Left lung (tissue), 10 donors: ENCODE measurements around the gene CDH4. TPM values are rescaled to one million over a fixed set of nuclear protein-coding genes. Genes with fewer than 3 reads are reported as not detected.

Experiments used
- ATAC-seq: fragments of 200-7000 bp; cut with Tn5 transposase; one replicate; pipeline ENCODE4 v1.9.1; 2020; ENCODE audit warnings: moderate library complexity
- DNase-seq, 4 donors: peaks; one replicate each; pipeline ENCODE4 v3.0.0-alpha.2; 2013 to 2020
- H3K27ac ChIP-seq, 2 donors: fragments of 200-600 bp; sonication (generic) in 1 of 2; one replicate each; pipeline versions ENCODE4 v1.5.0 to v1.8.0; 2020 to 2021
- H3K27me3 ChIP-seq, 2 donors: fragments of 200-600 bp; sonication (generic) in 1 of 2; one replicate each; pipeline versions ENCODE4 v1.5.0 to v1.8.0; 2020 to 2021
- H3K36me3 ChIP-seq, 2 donors: fragments of 200-600 bp; sonication (generic) in 1 of 2; one replicate each; pipeline versions ENCODE4 v1.5.0 to v1.8.0; 2020 to 2021
- H3K4me1 ChIP-seq, 2 donors: fragments of 200-600 bp; one replicate each; pipeline ENCODE4 v1.8.0; 2021
- H3K4me3 ChIP-seq, 2 donors: fragments of 200-600 bp; sonication (generic) in 1 of 2; one replicate each; pipeline versions ENCODE4 v1.5.0 to v1.8.0; 2020 to 2021; ENCODE audit warnings: mild to moderate bottlenecking in 1 of 2
- H3K9me3 ChIP-seq, 2 donors: fragments of 200-600 bp; sonication (generic) in 1 of 2; one replicate each; pipeline versions ENCODE4 v1.5.0 to v1.8.0; 2020 to 2021
- intact Hi-C, 2 donors: fragments of 100-400 bp; cut with DNase I; formaldehyde crosslinking; loops; one replicate each; pipeline versions ENCODE4 v1.11.2 to v1.14.2; 2022
- polyA plus RNA-seq, 6 donors: library from polyadenylated mRNA; unstranded; fragments of 120-200 nt; gene quantifications; one replicate each; pipeline ENCODE4 v1.2.1, GENCODE V29; 2013; ENCODE audit not compliant: insufficient read length in 6 of 6
- total RNA-seq, 2 donors: library from RNA; stranded (reverse); fragmentation: NEBNext Ultra II Directional; extraction: Animal tissue kit (Norgen Biotek cat#: 25700); gene quantifications; one replicate each; pipeline ENCODE4 v1.2.1, GENCODE V29; 2021
- TF ChIP-seq, protein P1 (sequence below), 2 donors: fragments of 200-600 bp; sonication (generic) in 1 of 2; IDR thresholded peaks; one replicate each; pipeline versions ENCODE4 v1.5.0 to v1.8.0; 2021; ENCODE audit warnings: antibody characterized with exemption in 2 of 2
- donor health status: DM: no; HTN: yes; CAD: no.
- donor health status: DM: no; HTN: no; CAD: no.

CDH4 gene
- total and polyA plus RNA-seq, 8 donors = 0.24 to 10.8 (median 5.1) TPM

DNA sequence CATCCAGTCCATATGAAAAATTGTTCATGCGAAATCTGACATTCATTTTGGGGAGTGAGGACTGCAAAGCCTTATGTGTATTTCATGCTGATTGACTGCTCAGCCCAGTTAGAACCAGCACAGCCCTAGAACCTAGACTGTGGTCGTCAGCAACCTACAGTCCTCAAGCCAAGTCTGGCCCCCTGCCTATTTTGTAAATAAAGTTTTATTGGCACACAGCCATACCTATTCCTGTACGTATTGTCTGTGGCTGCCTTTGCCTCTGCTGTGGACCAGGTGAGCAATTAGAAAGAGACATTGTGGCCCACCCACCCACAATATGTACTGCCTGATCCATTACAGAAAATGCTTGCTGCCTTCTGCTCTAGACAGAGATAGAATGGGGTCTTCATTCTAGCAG, 422.6 kb downstream of the CDH4 start:
- DNase-seq (no peak), ATAC-seq (no peak)
- H3K36me3 ChIP-seq = no peaks in the 10 kb centered on the region
- peaks cover 0 to 3% of the 10 kb centered on the region in 2 donors for H3K9me3 ChIP-seq
- H3K4me3 ChIP-seq = no peak overlapping the region
- H3K27ac ChIP-seq = no peak overlapping the region
- H3K4me1 ChIP-seq = no peaks in the 10 kb centered on the region
- H3K27me3 ChIP-seq = peaks cover 0 to 6% of the 10 kb centered on the region in 2 donors
- TF ChIP-seq, protein P1, sequence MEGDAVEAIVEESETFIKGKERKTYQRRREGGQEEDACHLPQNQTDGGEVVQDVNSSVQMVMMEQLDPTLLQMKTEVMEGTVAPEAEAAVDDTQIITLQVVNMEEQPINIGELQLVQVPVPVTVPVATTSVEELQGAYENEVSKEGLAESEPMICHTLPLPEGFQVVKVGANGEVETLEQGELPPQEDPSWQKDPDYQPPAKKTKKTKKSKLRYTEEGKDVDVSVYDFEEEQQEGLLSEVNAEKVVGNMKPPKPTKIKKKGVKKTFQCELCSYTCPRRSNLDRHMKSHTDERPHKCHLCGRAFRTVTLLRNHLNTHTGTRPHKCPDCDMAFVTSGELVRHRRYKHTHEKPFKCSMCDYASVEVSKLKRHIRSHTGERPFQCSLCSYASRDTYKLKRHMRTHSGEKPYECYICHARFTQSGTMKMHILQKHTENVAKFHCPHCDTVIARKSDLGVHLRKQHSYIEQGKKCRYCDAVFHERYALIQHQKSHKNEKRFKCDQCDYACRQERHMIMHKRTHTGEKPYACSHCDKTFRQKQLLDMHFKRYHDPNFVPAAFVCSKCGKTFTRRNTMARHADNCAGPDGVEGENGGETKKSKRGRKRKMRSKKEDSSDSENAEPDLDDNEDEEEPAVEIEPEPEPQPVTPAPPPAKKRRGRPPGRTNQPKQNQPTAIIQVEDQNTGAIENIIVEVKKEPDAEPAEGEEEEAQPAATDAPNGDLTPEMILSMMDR (IDR thresholded peaks at IDR 0.05) = no peak
- intact Hi-C loops = no loop called here

DNA sequence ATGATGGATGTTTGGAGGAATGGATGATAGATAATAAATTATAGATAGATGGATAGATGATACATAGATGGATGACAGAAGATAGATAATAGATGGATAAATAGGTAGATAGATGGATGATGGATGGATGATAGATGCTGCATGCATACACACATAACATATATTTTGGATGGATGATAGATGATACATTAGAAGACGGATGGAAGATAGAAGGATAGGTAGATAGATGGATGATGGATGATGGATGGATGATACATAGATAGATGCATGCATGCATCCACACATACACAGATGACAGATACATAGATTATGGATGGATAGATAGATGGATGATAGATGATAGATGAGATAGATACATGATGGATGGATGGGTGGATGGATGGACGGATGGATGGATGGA, 425.9 kb downstream of the CDH4 start:
- peaks cover 0 to 9% of the 10 kb centered on the region in 2 donors for H3K9me3 ChIP-seq
- intact Hi-C loops = no loop called here
- no peaks in the 10 kb centered on the region for H3K36me3 ChIP-seq
- TF ChIP-seq, protein P1 (IDR thresholded peaks at IDR 0.05) = no peak
- no peak for ATAC-seq
- no peak for DNase-seq
- H3K4me1 ChIP-seq = no peaks in the 10 kb centered on the region
- peaks cover 0 to 26% of the 10 kb centered on the region in 2 donors for H3K27me3 ChIP-seq
- H3K4me3 ChIP-seq = no peak overlapping the region
- H3K27ac ChIP-seq = no peak overlapping the region

DNA sequence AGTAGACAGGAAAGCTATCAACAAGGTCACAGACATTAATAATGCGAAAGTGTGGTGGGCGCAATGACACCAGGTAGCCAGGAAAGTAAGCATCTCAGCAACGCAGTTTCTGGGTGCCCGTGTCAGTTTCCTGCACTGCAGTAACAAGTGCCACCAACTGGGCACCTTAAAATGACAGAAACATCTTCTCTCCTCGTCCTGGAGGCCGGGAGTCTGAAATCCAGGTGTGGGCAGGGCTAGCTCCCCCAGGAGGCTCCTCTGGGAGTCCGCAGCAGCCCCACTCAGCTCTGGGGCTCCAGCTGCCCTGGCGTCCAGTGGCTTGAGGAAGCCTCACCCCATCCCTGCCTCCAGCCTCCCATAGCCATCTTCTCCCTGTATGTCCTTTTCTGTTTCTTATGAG, 426.4 kb downstream of the CDH4 start:
- Histone ChIP-seq H3K4me1 (no peaks in the 10 kb centered on the region), H3K4me3 (no peak overlapping the region), H3K36me3 (no peaks in the 10 kb centered on the region), H3K27me3 (peaks cover 0 to 30% of the 10 kb centered on the region in 2 donors), H3K9me3 (peaks cover 0 to 9% of the 10 kb centered on the region in 2 donors), H3K27ac (no peak overlapping the region)
- DNase-seq = no peak
- no peak for ATAC-seq
- intact Hi-C loops = no loop called here
- TF ChIP-seq, protein P1 (IDR thresholded peaks at IDR 0.05) = no peak

DNA sequence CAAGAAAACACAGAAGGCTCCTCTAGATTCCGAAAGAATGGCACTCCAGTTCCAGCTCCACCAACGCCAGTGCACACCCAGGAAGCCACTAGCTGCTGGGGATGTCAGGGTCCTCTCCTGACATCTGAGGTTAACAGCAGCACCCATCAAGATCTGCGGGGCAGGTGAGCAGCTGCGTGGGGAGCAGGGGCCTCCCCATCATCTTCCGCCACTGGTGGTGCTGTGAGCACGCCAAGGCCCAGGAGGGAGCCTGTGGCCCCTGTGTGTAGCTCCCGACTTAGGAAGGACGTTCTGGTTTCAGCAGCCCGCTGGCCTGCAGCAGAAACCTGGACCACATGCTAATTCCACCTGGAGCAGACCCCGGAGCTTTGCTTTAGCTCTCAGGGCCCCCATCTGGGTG, 427.4 kb downstream of the CDH4 start:
- no peaks in the 10 kb centered on the region for H3K36me3 ChIP-seq
- TF ChIP-seq, protein P1 (IDR thresholded peaks at IDR 0.05) = no peak
- peaks cover 0 to 6% of the 10 kb centered on the region in 2 donors for H3K9me3 ChIP-seq
- intact Hi-C loops = no loop called here
- no peak for ATAC-seq
- H3K4me3 ChIP-seq = no peak overlapping the region
- peaks cover 0 to 37% of the 10 kb centered on the region in 2 donors for H3K27me3 ChIP-seq
- no peak for DNase-seq
- no peak overlapping the region for H3K27ac ChIP-seq
- no peaks in the 10 kb centered on the region for H3K4me1 ChIP-seq

DNA sequence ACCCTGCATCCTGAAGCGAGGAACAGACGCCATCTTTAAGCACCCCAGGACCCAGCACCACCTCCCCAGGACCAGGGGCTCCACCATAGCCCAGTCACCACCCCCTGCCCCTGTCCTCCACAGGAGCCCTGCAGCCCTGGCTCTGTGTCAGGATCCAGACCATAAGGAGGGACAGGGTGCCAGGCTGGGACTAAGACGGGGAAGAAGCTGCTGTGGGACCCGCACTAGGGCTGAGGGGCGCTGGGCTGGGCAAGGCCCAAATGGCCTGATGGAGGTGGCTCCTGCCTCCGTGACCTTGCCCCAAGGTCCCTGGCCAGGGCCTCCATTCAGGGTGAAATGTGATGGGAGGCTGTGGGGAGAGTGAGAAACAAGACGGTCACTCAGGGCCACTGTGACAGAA, 428.0 kb downstream of the CDH4 start:
- Histone ChIP-seq H3K27ac (no peak overlapping the region), H3K4me3 (no peak overlapping the region), H3K9me3 (peaks cover 0 to 6% of the 10 kb centered on the region in 2 donors), H3K27me3 (peaks cover 0 to 43% of the 10 kb centered on the region in 2 donors), H3K4me1 (no peaks in the 10 kb centered on the region), H3K36me3 (no peaks in the 10 kb centered on the region)
- intact Hi-C loops = no loop called here
- DNase-seq (peak in 1 of 4 donors; percentile 43), ATAC-seq (no peak)
- TF ChIP-seq, protein P1 (IDR thresholded peaks at IDR 0.05) = no peak
